A673 (cell line): ENCODE measurements around the gene SEC22B.
"Not testable (repeated sequence)": the region's sequence is repeated elsewhere in the genome, so short reads cannot be mapped to it uniquely, and the experiment has no call there.

Experiments
- EZH2 ChIP-seq: fragments of 200-600 bp; sonication (generic); IDR thresholded peaks from 2 replicates; pipeline ENCODE4 v1.6.1; 2017; ENCODE audit warnings: borderline replicate concordance, low read depth, mild to moderate bottlenecking, mixed read lengths, antibody characterized with exemption, low read length; ENCODE audit not compliant: poor library complexity, severe bottlenecking
- TF ChIP-seq, protein P1 (sequence below): fragments of 300-800, 200-600 bp; sonication (generic); conservative IDR thresholded peaks from 2 replicates; pipeline ENCODE4 v1.5.1; 2017; ENCODE audit warnings: low read depth, mild to moderate bottlenecking, antibody characterized with exemption, low read length, moderate library complexity, mixed read lengths

DNA sequence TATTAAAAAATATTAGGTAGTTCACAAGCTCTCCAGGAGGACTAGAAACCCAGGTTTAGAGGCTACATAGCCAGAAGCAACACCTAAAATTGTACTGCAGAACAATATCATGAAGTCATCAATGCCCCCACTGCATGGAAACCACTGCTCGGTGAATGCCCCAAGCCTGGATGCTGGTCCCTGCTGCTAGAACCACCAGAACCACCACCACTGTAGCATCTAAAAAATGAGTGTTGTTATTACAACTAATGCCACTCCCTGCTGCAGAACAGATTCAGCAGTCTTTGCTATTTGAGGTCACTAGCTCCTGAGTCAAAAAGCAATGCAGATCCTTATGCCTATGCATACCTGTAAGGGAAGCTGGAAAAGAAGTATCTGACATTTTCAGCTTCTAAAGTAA lies 48.4 kb downstream of the SEC22B start:
- TF ChIP-seq, protein P1, sequence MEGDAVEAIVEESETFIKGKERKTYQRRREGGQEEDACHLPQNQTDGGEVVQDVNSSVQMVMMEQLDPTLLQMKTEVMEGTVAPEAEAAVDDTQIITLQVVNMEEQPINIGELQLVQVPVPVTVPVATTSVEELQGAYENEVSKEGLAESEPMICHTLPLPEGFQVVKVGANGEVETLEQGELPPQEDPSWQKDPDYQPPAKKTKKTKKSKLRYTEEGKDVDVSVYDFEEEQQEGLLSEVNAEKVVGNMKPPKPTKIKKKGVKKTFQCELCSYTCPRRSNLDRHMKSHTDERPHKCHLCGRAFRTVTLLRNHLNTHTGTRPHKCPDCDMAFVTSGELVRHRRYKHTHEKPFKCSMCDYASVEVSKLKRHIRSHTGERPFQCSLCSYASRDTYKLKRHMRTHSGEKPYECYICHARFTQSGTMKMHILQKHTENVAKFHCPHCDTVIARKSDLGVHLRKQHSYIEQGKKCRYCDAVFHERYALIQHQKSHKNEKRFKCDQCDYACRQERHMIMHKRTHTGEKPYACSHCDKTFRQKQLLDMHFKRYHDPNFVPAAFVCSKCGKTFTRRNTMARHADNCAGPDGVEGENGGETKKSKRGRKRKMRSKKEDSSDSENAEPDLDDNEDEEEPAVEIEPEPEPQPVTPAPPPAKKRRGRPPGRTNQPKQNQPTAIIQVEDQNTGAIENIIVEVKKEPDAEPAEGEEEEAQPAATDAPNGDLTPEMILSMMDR: not testable (repeated sequence)
- TF ChIP-seq EZH2: not testable (repeated sequence)
